HG03196 (cell line): ENCODE data around the gene ASB18.

Experiments
- ATAC-seq: cut with Tn5 transposase; IDR thresholded peaks from one replicate; pipeline ENCODE4 v1.9.1; 2021; ENCODE audit not compliant: unreplicated experiment

The ASB18 gene

GRCh38 chr2:236209535-236209934, 54.7 kb downstream of the ASB18 start:
- ATAC-seq, result no peak

- ATAC-seq, result no peak
Observed at GRCh38 chr2:236208019-236208926, 55.9 kb downstream of the ASB18 start.

DNA sequence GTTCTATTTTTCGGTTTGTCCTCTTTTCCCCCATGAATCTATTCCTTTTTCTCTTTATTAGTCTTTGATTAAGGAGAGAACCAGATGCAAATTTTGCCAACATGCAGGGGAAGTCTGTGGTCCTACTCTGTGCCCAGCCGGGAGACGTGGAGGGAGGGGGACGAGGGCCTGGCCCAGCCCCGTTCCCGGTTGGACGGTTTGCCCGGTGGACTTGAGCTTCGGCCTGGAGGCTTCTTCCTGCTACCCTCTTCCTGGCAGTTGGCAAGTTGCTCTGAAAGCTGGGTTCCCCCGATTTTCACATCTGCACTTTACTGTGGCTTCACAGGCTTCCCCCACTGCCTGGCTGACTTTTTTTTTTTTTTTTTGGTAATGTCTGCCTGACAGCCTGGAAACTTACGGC, 56.7 kb downstream of the ASB18 start:
- no peak for ATAC-seq

GRCh38 chr2:236205867-236206645, 58.1 kb downstream of the ASB18 start:
- no peak for ATAC-seq

DNA sequence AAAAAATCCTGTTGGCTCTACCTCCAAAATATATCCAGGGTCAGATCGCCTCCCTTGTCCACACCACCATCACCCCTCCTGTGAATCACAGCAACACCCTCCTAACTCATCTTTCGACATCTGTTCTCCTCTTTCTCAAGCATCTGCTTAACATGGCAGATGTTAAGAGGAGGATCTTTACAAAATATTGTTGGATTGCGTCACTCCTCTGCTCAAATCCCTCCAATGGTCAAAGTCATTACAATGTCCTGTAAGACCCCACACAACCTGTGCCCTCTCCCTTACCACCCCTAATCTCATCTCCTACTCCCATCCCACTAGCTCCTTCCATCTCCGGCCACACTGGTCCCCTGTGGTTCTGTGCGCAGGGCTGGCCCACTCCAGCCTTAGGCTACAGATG, 59.3 kb downstream of the ASB18 start:
- ATAC-seq, result no peak

- ATAC-seq, result no peak
Observed at GRCh38 chr2:236200378-236200777, 63.8 kb downstream of the ASB18 start.

GRCh38 chr2:236196366-236196765, 67.8 kb downstream of the ASB18 start:
- ATAC-seq, result no peak

DNA sequence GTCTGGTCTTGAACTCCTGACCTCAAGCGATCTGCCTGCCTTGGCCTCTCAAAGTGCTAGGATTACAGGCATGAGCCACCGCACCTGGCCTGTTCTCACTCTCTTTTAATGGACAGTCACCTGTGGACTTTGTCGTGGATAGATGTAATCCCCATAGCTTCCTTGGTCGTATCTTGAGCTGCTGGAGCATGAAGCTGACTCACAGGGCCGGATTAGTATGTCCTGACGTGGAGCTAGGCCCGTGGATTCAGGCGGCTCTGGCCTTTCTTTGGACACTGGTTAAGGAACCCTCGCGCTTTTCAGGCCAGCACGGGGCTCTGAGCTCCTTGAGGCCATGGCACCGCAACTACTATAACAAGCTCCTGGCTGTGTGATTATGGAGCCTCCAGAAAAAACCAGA, 68.5 kb downstream of the ASB18 start:
- no peak for ATAC-seq

- ATAC-seq, result no peak
Observed at GRCh38 chr2:236194786-236195185, 69.4 kb downstream of the ASB18 start.

DNA sequence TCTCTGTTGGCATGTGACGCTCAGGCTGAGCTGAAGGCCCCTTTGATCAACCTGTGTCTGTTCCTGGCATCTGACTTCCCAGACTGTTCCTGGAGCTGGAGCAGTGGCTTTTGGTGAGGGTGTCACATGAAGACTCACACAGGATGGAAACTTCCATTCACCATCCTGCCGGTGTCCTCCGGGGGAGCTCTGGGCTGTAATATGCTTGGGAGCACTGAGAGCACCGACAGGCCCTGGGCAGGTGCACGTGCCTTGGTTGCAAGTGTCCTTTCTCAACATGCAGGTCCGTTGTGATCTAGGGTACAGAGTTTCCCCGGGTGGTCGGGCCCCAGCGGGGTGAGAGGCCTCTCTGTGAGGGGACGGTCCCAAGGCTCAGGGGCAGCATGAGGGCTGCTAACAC, 71.2 kb downstream of the ASB18 start:
- ATAC-seq, result no peak

- no peak for ATAC-seq
Observed at GRCh38 chr2:236190674-236191073, 73.5 kb downstream of the ASB18 start.

GRCh38 chr2:236184701-236185100, 79.5 kb downstream of the ASB18 start:
- ATAC-seq, result no peak

DNA sequence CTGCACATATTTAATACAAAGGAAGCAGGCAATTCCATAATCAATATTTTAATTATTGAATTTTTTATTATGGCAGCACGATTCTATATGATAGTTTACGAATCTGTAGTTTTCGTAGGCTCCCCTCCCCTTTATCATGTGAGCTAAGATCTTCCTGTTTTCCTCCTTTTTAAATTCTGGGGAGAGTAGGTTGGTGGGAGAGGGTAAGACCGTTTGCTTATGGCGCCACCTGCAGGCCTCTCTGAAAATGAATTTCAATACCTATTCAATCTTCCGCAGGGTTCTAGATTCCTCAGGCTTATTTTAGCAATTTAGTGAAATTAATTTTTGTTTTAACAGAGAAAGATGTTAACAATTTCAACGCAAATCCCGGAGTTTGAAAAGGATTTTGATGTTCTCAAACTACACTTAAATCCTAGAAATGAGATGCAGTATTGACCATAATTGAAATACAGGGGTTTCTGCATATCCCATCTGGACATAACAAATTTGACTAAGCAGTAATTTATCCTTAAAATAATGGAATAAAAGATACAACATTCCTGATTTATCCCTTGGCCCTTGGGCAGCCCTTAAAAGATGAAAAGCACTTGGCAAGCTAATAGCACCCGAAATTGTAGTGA, 83.3 kb downstream of the ASB18 start:
- ATAC-seq, result no peak

DNA sequence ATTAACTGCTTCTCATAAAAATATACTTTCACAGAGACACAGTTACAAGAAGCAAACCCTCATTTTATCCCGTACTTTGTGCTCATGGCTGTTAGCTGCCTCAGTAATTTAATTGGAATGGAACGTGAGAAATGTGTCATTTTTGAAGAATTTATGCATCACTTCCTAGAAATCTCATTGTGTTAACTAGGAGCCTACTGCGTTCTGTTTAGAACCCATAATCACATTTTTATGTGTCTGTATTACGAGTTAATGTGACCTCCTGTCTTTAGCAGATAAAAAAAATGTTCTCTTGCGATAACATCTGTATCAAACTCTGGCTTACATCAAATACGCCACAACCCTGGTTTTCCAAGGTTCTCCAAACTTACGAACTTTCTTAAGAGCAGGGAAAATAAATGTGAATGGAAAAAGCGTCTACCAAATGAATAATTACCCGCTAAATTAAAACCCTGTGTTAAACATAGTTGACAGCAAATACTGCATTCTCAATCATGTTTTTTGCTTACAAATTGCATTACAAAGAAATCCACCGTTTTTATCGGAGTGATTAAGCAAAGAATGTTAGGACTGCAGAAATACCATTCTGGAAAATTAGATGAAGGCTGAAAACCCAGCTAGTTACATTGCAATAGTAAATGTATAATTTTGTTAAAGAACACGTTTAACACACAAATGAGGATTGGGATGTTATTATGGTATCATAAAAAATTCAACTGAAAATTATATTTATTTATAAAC, 84.0 kb downstream of the ASB18 start:
- no peak for ATAC-seq

DNA sequence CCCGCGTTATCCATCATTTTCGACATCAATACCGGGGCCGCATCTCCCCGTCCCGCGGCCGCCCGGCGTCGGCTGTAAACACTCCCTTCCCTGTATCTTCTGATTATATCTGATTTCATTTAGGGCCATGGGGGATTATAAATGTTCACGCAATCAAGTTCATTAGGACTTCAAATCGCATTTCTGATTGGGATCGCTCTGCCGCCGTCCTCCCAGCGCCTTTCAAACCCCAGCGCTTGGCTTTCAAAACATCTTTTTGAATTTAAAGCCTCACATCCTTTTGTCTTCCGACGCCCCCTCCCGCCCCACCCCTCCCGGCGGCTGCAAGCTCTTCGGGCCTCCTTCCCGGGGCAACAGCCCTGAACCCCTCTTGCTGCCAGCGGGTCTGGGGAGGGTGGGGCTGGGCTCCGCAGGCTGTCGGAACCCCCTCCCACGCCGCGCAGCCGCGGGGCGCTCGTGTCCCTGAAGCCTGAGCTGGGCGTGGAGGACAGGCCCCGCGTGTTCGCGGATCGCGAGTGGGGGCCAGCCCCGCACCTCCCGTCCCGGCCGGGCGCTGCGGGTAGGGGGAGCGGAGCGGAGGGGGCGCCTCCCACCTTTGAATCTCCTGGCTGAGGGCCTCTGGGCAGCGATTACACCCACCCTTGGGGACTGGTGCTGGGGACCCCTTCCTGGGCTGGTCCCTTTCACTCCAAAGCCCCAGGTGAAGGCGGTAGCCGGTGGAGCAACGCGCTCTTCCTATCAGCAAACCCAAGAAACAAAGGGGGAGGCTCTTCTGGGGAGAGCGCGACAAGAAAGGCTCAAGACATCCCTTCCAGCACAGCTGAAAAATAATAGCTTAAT, 84.8 kb downstream of the ASB18 start:
- ATAC-seq, result no peak

GRCh38 chr2:236178890-236179235, 85.3 kb downstream of the ASB18 start:
- ATAC-seq, result no peak

GRCh38 chr2:236177967-236178889, 86.0 kb downstream of the ASB18 start:
- ATAC-seq, result no peak

DNA sequence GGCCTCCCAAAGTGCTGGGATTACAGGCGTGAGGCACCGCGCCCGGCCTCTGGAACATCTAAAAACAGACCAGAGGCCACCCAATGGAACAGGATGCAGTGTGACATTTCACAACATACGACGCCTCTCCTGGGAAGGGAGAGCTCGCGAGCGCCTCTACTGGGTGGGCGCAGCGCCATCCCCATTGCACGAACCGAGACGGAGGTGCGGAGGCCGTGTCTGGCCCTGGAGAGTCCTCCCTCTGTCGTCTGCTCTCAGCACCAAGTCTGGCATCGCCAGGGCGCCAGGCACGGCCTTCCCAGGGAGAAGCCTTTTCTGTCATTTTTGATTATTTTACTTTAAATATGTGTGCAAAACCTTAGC, 86.6 kb downstream of the ASB18 start:
- no peak for ATAC-seq

DNA sequence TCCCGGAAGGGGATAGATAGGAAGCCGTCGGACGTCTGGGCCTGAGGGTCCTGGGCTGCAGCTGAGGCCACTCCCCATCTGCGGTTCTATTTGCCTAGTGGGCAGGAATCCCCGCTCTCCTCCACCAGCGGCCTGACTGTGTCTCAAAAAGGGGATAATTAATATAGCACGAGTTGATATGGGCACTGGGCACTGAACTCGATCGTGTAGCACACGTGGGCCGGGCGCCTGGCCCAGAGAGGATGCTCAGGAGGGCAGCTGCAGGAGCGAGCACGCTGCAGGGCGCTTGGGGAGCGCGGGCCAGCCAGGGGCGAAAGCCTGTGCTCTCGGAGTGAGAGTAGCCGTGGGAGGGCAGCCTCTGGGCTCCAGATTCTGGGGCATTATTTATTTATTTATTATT, 87.3 kb downstream of the ASB18 start:
- ATAC-seq, result no peak
